Measurements from ENCODE around the gene WRNIP1.
"Not testable (repeated sequence)": the region's sequence is repeated elsewhere in the genome, so short reads cannot be mapped to it uniquely, and the experiment has no call there.

WRNIP1 gene

DNA sequence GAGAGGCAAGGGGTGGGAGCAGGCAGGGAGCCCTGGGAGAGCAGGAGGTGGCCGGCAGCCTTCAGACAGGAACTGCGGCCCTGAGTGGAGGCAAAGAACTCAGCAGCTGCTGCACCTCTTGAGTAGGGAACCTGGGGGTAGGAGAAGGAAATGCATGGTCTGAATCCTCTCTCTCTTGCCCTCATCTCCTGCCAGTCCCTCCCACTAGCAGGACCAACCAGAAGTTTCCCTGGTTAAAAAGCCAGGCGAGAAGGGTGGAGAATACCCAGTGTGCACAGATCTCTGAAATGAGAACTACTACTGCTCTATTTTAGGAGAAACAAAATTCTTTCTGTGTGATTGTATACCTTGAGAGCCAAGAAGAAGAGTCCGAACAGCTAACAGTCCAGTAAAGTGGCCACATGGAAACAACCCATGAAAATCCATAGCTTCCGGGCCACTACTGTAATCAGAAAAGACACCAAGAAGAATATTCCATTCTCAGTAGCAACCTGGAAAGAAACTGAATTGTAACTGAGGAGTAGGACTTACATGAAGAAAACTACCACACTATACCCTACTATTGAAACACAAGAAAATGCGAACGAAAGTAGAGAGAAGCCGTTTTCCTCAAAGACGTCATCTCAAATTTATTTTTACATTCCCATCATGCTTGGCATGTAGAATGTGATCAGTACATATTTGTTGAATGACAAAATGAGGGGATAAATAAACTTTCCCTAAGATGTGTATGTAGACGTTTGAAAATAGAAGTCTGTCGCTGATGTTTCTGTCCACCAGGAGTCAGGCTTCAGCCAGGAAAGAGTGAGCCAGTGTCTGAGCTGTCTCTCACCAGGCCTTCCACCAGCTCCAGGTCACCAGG lies 25.6 kb downstream of the WRNIP1 start:
- no peak for DNase-seq

DNA sequence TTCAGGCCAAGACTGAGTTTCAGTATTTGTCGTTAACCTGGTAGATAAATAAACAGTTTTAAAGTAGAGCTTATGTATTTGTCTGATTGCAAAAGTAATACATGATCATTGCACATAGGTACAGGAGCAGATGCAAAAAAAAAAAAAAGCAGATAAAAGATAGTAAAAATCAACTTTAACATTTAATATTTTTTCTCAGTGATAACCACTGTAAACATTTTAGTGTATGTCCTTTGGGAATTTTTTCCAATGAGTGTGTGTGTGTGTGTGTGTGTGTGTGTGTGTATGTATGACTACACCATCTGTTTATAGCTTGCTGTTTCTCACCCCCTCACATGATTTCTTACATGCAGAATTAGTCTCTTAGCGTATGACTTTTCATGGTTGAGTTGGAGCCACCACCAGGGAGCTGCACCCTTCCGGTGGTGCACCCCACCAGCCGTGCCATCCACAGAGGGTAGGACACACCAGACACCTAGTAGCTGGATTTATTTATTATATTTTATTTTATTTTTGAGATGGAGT lies 26.3 kb downstream of the WRNIP1 start:
- DNase-seq: no peak

DNA sequence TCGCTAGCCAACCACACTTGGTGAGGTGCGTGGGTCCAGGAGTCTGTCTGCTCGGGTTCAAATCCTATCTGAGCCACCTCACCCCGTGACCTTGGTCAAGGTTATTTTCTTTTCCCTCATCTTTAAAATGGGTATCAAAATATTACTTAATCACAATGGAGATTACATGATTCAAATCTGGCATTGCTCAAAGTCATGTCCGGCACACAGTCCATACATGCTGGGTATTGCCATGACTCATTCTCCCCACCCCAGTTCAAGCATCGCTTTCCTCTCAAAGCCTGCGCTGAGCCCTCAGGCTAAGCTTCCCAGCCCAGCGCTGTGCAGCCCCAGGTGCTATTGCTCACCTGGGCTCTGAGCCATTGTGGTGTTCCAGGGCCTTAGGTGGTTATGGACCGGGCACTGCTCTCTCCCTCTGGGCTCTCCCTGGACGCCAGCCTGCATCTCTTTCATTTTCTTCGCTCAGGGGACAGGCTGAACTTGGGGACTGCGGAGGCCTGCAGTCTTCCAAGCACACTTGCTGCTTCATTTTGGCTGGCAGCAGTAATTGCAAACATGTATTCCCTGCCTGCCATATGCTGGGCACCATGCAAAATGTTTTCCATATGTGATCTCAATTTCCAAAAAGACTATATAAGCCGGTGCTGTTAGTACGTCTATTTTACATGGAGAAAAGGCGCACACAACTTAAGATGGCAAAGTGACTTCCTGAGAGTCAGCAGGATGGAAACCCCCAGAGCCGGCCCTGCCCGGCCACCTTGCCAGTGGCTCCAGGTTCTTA lies 27.3 kb downstream of the WRNIP1 start:
- no peak for DNase-seq

DNA sequence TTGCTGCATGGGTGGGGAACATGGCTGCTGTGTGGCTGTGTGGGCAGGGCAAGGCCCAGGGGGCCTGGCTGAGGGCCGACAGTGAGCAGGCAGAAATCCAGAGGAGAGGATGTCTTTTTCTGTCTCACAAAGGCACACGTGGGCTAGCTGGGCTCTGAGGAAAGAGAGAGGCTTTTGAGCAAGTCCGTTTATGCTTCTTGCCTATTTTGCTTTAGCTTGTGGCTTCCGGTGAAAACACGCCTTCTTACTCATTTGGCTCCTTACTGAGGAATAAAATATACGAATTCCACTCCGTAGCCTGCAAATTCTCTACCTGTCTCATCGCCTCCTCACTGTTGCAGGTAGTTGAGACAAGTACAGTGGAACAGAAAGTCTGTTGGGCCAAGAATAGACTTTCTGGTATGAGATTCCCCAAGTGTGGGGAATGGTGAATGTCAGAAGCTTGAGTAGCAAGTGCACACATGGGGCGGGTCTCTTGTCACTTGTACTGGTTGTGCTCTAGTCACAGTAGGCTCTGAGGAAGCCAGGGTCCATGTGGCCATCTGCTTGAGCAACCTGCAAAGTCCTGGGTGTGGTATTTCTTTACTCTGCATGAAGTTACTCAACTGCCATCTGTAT lies 28.4 kb downstream of the WRNIP1 start:
- DNase-seq: no peak

DNA sequence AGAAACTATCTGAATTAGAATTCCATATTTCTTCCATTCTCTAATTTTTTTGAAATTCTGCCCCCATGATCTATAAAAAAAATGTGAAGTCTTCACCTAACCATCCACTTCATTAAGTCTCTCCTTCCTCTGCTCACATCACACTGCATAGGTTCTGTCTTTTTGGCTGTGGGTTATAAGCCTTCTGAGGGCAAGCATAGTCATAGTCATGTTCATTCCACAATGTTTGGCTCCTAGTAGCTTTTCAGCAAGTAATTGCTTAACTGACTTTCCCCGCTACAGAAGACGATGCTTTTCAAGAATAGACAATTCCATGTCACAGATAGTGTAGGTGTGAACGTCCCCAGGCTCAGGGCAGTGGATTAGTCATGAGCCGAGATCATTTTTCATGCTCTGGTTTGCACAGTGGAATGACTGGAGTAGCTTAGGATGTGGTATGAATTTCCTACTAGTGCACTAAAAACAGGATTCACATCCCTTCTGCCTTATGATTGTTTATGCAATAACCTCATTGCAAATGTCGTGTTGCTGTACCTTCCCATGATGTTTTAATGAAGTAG lies 29.1 kb downstream of the WRNIP1 start:
- DNase-seq: no peak

DNA sequence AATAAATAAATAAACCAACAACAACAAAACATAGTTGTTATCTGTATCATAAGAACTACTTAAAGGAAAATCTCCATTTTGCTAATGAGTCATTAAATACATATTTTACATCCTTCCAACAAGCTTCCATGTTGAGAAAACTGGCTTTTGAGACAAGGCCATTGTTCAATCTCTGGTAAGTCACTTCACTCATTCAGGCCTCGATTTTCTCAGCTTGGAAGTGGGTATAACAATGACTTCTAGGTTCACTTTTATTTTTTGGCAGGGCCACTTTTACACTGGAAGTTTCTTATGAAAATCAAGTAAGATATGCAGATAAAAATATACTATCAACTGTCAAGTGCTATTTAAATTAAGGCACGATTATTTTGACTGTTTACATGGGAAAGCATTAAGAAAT lies 30.0 kb downstream of the WRNIP1 start:
- DNase-seq: no peak

DNA sequence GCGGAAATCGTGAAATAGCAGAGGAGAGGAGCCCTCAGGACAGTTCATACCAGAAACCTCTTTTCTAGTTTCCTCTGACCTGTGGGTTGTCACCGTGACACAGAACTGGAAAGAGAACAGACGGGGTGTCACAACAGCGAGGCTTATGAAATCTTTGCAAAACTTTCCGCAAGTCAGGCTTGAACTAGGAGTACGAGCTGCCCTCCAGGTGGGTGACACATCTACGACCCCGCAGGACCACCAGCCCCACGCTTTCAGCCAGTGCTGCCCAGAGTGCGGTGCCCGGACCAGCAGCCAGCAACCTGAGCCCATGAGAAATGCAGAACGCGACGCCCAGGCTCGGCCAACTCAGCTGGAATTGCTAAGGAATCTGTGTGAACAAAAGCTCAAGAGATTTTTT lies 30.8 kb downstream of the WRNIP1 start:
- no peak for DNase-seq

DNA sequence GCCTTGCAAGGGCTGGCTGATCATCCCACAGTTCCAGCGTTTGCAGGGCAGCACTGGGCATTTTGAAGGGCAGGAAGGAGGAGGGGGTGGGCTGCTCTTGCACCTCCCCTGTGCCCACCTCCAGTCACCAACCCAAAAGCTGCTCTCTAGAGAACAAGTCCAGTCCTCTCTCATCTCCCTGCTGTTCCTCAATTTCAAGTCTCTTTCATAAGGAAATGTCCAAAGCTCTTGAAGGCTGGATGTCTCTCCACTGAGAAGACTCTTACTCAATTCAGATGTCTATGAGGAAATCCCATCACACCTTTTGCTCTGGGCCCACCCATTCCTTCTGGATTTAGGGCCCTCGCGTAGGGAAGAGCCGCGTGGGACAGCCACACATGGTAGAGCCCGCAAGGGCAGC lies 31.7 kb downstream of the WRNIP1 start:
- no peak for DNase-seq

DNA sequence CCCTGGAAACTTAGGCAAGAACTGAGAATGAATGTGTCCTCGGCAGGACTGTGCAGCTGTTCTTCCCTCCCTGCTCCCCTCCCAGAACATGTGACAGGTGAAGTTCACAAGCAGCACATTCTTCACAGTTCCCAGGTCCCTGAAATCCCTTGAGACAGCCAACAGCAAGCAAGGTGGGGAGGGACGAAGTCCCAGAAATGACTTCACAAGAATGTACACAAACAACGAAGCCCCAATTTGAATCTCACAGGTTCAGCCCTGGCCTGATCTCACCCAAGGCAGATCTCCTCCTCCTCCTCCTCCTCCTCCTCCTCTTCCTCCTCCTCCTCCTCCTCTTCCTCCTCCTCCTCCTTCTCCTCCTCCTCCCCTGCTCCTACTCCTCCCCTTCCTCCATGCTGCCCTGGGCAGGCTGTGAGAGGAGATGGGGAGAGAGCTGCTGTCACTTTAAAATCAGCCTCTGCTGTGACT lies 32.4 kb downstream of the WRNIP1 start:
- DNase-seq: no peak

DNA sequence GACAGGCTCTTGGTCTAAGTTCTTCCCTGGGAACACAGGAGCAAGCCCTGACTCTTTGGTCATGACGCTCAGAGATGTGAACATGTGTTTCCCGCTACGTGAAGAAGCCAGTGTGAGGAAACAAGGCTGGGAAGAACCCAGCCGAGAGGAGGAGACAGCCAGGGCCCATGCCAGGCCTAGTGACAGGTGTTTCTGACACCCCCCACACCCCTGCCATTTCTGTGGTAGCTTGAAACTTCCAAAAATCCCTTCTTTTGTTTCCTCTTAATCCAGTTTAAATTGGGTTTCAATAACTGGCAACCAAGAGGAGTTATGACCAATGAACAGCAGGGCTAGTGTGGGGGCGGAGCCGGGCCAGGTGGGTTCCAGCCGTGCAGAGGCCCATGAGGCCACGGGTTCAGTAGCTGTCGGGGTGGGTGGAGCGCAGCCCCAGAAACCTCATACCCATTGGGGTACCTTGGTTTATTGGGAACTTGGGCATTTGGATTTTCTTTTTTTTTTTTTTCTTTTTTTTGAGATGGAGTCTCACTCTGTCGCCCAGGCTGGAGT lies 33.5 kb downstream of the WRNIP1 start:
- no peak for DNase-seq

DNA sequence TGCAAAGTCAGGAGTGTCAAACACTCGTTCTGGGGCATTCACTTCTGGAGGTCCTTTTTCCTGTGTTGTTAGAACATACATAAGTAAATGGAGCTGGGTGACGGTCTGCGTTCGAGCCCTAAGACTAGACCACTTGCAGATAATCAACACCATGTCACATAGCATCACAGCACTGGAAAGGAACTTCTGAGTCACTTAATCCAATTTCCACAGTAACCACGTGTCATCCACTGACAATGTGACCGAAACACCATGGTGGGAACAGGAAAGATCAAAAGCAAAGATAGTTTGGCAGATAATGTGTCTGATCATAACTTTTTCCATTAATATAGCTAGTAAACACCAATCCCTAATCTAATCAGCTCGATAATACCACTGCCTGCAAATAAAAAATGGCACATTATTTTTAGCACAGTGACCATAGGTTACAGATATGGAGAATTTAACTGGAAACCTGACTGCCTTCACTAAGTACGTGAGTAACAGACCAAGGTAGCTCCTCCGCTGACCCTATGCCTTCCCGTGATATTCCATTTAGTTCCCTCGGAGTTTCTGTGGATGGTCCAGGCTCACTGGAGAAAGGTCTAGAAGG lies 34.8 kb downstream of the WRNIP1 start:
- no peak for DNase-seq

DNA sequence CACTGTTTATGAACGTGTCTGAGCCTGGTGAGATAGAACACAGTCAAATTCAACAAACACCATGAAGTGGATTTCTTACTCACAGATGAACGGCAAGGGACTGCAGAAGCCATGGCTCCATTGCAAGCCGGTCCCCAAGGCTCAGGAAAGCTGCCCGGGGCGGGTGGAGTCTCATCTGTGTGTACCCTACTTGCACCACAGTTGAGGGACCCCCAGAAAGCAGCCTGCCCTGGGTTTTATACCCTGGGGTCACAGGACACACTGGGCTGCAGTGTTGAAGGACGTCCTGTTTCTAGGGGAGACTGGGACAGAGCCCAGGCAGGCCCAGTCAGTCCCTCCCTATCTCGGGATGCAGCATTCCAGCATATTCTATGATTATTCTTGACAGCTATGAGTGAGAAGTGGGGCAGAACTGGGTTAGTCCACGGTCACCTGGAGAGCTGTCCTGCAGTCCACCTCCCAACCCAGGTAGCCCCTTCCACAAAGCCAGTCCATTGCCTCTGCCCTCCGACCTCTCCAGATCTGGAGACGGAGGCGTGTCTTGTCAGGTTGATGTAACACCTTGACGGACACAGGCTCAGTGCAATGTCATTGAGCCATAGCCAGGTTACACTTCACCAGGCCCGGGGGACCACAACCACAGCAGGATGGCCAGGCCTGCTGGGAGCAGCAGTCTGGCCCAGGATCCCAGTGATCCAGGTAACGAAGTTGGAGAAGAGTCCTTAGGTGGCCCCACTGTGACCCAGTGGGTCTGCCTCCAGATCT lies 35.5 kb downstream of the WRNIP1 start:
- DNase-seq: no peak

DNA sequence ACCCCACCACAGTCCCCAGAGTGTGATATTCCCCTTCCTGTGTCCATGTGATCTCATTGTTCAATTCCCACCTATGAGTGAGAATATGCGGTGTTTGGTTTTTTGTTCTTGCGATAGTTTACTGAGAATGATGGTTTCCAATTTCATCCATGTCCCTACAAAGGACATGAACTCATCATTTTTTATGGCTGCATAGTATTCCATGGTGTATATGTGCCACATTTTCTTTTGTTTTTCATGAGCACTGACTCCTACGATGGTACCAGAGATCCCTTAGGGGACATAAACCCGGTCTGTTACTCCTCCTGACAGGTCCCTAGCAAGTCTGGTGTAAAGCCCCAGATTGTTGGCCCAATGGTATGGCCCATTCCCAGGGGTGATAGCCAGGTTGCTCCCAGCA lies 36.5 kb downstream of the WRNIP1 start:
- not testable (repeated sequence) for DNase-seq

DNA sequence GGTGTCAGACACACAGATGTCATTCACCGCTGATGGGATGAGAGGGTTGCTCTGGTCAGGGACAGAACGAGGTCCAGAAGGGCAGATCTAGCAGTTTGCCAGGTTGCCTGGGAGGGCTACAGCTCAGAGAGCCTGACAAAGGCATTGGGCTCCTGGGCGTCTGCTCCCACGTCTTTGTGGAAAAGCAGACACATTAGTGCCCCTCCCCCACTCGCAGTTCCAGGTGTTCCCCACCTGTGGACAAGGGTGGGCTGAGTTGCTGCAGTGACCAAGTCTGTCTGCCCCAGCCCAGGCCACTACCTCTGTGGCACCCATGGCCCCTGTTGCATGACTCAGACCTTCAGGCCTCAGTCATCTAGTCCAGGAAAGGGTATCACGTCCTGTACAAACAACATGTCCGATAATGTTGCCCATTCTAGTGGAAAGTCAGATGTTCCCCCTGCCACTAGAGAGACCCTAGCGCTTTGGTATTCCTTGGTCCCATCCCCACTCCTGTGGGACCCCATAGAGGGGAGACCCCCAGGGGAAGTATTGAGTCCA lies 37.4 kb downstream of the WRNIP1 start:
- DNase-seq: no peak

DNA sequence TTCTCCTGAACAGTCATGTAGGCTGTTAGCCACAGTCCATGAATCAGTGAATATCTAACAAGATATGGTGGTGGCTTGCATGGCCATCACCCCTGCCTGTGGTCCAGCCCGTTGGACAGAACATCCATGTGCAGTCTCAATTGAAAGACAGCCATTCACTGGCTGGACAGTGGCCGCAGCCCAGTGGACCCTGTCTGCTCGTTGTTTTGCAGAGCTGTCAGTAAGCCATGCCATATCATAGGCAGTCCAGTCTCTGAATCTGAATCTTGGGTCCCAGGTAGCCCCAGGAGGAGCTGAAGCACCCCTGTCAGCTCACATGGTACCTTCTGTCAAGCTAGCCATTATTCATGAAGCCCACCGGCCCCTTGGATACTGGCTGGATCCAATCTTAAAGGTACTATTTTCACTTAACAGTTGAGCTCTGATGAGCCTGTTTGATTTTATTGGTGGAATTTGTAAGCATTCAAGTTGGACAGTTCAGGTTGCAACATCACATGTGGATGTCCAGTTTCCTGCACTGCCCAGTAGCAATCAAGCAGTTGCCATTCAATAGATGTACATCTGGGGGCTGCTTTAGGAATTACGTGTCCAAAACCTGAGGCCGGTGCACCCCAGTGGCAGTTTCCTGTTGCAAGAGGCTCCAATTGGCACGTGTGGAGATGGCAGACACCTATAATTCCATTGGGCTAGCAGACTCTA lies 38.7 kb downstream of the WRNIP1 start:
- no peak for DNase-seq

DNA sequence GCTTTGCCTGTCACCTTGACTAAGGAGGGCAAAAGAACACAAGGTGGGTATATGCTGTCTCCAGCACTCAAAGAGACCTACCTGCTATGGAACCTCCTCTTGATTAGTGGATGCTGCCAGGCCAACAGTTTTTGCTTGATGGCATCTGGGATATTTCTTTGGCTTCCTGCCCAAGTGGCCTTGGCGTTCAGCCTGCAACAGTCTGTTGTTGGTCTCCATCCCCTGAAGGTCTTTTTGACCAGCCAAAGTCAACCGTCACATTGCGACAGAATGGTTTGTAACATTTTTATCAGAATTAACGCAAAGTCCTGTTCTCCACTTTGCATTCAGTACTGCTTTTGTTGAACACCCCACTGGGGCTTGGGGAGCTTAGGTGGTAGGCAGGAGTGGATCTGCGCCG lies 39.3 kb downstream of the WRNIP1 start:
- no peak for DNase-seq

DNA sequence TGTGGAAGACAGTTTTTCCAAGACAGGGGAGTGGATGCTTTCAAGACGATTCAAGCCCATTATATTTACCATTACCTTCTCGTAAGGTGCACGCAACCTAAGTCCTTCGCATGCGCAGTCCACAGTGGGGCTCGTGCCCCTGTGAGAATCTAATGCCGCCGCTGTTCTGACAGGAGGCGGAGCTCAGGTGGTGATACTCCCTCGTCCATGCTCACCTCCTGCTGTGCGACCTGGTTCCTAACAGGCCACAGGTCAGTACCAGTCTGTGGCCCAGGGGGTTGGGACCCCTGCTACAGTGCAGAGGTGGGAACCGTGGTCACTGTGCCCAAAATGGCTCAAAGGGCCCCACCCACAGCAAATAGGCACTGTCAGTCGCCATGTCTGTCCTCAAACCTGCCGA lies 39.8 kb downstream of the WRNIP1 start:
- no peak for DNase-seq

DNA sequence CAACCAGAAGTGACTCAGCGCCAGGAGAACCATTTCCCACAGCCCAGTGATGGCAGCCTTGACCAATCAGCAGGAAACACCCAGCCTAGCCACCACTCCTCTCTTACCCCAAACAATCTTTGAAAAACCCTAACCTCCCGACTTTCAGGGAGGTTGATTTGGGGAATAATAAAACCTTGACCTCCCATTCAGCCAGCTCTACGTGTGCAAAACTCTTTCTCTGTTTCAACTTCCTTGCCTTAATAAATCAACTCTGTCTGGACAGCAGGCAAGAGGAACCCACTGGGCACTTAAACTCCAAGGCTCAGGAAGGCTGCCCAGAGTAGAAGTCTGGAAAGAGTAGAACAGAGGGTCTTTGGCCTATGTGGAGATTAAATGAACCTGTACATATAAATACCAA lies 41.5 kb downstream of the WRNIP1 start:
- no peak for DNase-seq

DNA sequence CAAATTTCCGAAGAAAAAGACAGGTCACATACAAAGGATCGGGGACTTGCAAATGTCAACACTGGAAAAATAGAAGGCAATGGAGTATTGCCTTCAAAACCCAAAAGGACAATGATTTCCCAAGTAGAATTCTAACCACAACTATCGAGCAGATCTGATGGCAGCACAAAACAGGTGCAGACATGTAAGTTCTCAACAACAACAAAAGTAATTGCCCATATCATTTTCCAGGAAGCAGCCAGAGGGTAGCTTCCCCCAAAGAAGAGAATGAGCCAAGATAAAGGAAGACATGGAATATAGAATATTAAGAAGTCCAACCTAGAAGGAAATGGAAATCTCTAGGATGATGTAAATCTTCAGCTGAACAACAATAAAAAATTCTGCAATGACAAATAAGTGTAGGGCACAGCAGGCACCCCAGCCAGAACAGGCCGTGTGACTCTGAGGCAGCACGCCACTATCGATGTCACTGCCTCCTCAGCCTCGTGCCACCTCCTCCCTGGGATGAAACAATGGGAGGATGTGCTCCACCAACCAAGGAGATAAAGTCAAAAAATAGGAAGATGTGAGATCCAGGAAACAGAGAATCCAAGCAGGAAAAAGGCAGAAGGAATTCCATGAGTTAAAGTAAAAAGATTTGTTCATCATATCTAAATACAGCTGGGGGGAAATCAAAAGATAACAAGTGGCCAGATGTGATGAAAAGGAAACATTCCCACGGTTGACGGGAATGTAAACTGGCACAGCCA lies 42.3 kb downstream of the WRNIP1 start:
- DNase-seq: no peak

DNA sequence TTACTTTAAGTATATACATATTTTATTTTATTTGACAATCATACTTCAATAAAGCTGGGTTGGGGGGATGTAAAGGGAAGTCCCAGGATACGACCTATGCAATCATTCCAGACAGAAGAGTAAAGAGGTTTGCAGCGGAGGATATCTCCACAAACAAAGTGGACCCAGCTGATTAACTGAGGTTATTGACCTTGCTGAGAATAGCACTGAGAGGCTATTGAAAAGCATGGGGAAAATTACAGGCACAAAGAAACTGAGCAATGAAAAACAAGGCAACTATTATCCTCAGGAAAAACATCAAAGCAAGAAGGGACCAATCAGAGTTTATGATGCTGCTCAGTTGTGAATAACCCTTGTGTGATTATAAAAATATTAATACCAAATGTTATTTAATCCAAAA lies 43.8 kb downstream of the WRNIP1 start:
- no peak for DNase-seq

All from DMS79 treated with DMSO at 0.1 percent for 48 hours (cell line).